ENCODE data around the gene TPRN.

Gene TPRN

GRCh38 chr9:137228506-137228967, 28.0 kb upstream of the TPRN start:
- H3K27ac ChIP-seq (ENCODE audit: low read depth, low read length) = no peak overlapping the region
- no peaks in the 10 kb centered on the region for H3K27me3 ChIP-seq (ENCODE audit: low read length)
- H3K4me2 ChIP-seq (ENCODE audit: low read depth, low read length, poor library complexity, severe bottlenecking) = no peak overlapping the region

DNA sequence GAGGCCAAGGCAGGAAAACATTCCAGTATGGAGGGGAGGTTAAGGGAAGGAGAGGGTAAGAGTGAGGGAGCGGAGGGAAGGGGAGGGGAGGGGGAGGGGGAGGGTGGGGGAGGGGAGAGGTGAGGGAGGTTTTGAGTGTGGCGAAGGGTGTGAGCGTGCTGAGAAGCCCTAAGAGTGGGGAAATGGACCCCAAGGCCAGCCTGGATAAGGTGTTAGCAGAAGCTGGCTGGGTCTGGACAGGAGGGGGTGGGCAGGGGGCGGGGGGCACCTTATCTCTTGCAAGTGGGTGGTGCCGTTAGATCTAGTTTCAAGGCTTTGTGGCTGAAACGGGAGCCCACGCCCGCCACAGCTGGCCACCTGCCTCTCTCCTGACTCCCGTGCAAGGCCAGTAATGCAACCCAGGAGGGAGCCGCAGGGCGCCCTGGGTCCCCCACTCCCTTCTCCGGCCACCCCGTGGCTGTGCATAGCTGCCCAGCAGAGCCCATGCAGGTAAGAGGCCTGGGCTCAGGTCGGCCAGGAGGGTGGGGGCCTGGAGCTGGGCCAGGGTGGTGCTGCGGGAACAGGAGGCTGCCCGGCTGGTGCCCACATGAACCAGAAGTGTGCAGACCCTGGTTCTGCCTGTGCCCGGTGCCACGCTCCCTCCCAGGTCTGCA, 27.4 kb upstream of the TPRN start:
- no peaks in the 10 kb centered on the region for H3K36me3 ChIP-seq (ENCODE audit: low read length)
- H3K9me3 ChIP-seq (ENCODE audit: insufficient read depth, low read length) = no peaks in the 10 kb centered on the region
- H3F3A ChIP-seq (ENCODE audit: insufficient read depth) = no peaks in the 10 kb centered on the region
- H3K9me2 ChIP-seq (replicated peaks; ENCODE audit: insufficient read depth, low read length) = no peaks in the 10 kb centered on the region
- H3K27ac ChIP-seq (ENCODE audit: low read depth, low read length) = no peak overlapping the region
- no peak for TF ChIP-seq EZH2phosphoT487 (conservative IDR thresholded peaks at IDR 0.05; ENCODE audit: low read length)
- TF ChIP-seq, protein P1, sequence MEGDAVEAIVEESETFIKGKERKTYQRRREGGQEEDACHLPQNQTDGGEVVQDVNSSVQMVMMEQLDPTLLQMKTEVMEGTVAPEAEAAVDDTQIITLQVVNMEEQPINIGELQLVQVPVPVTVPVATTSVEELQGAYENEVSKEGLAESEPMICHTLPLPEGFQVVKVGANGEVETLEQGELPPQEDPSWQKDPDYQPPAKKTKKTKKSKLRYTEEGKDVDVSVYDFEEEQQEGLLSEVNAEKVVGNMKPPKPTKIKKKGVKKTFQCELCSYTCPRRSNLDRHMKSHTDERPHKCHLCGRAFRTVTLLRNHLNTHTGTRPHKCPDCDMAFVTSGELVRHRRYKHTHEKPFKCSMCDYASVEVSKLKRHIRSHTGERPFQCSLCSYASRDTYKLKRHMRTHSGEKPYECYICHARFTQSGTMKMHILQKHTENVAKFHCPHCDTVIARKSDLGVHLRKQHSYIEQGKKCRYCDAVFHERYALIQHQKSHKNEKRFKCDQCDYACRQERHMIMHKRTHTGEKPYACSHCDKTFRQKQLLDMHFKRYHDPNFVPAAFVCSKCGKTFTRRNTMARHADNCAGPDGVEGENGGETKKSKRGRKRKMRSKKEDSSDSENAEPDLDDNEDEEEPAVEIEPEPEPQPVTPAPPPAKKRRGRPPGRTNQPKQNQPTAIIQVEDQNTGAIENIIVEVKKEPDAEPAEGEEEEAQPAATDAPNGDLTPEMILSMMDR (IDR thresholded peaks at IDR 0.05; ENCODE audit: insufficient read depth, low read length, poor library complexity, severe bottlenecking) = no peak
- H3K79me2 ChIP-seq (ENCODE audit: insufficient read depth, low read length) = no peaks in the 10 kb centered on the region
- H3K9ac ChIP-seq (ENCODE audit: low read length) = no peak overlapping the region
- no peaks in the 10 kb centered on the region for H3K27me3 ChIP-seq (ENCODE audit: low read length)
- no peaks in the 10 kb centered on the region for H4K20me1 ChIP-seq (ENCODE audit: low read depth, low read length)
- H2AFZ ChIP-seq (ENCODE audit: low read depth, low read length, severe bottlenecking) = no peak overlapping the region
- H3K4me3 ChIP-seq (ENCODE audit: insufficient read depth, low read length, poor library complexity, severe bottlenecking) = no peak overlapping the region
- H3K4me2 ChIP-seq (ENCODE audit: low read depth, low read length, poor library complexity, severe bottlenecking) = no peak overlapping the region

More at GRCh38 chr9:137228506-137228967, 28.0 kb upstream of the TPRN start:
- no peaks in the 10 kb centered on the region for H3K79me2 ChIP-seq (ENCODE audit: insufficient read depth, low read length)
- no peaks in the 10 kb centered on the region for H3K36me3 ChIP-seq (ENCODE audit: low read length)
- no peaks in the 10 kb centered on the region for H3K9me2 ChIP-seq (replicated peaks; ENCODE audit: insufficient read depth, low read length)
- H3K4me3 ChIP-seq (ENCODE audit: insufficient read depth, low read length, poor library complexity, severe bottlenecking) = no peak overlapping the region
- no peaks in the 10 kb centered on the region for H3K9me3 ChIP-seq (ENCODE audit: insufficient read depth, low read length)
- no peaks in the 10 kb centered on the region for H3F3A ChIP-seq (ENCODE audit: insufficient read depth)
- H4K20me1 ChIP-seq (ENCODE audit: low read depth, low read length) = no peaks in the 10 kb centered on the region
- no peak for TF ChIP-seq EZH2phosphoT487 (conservative IDR thresholded peaks at IDR 0.05; ENCODE audit: low read length)
- TF ChIP-seq, protein P1 (IDR thresholded peaks at IDR 0.05; ENCODE audit: insufficient read depth, low read length, poor library complexity, severe bottlenecking) = no peak
- no peak overlapping the region for H3K9ac ChIP-seq (ENCODE audit: low read length)
- H2AFZ ChIP-seq (ENCODE audit: low read depth, low read length, severe bottlenecking) = no peak overlapping the region

DNA sequence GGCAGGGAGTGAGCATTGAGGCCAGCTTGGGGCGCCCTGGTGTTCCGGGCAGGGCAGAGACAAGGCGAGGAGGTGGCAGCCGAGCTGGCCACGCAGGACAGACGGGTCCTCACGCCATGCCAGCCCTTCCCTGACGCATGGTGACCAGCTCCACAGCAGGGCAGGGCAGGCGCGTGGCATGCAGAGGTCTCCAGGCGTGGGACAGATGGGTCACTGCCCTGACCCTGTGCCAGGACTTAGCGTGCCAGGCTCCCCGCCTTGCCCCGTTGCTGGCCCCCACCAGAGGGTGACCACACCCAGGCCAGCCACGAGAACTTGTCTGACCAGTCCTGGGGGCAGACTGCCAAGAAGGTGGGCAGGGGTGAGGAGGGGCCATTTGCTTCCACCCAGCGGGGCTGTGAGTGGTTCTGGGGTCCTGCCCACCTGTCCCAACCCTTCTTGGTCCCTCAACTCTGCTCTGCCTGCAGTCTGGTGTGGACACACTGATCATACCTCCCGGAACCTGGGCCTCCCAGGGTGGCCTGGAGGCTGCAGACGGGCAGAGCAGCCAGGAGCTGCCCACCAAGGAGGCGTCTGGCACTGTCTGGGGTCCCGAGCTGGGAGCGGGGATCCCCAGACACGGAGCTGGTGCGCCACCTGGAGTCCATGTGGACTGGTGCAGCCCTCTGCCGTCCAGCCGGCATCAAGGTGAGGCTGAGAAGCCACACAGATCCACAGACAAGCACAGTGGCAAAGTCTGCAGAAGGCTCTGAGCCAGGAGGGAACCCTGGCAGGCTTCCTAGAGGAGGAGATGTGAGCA, 26.7 kb upstream of the TPRN start, which contains the start of gene RNF224:
Gene RNF224 (plus strand): TSS at position 449 of the 799 bp plus-strand sequence. CDS start 834 bp downstream, outside the sequence.
- no peaks in the 10 kb centered on the region for H3K36me3 ChIP-seq (ENCODE audit: low read length)
- no peaks in the 10 kb centered on the region for H3K79me2 ChIP-seq (ENCODE audit: insufficient read depth, low read length)
- no peaks in the 10 kb centered on the region for H4K20me1 ChIP-seq (ENCODE audit: low read depth, low read length)
- no peaks in the 10 kb centered on the region for H3K27me3 ChIP-seq (ENCODE audit: low read length)
- no peaks in the 10 kb centered on the region for H3F3A ChIP-seq (ENCODE audit: insufficient read depth)
- H3K4me3 ChIP-seq (ENCODE audit: insufficient read depth, low read length, poor library complexity, severe bottlenecking) = no peak within 1 kb of the TSS
- H3K9me3 ChIP-seq (ENCODE audit: insufficient read depth, low read length) = no peaks in the 10 kb centered on the region
- no peak within 1 kb of the TSS for H3K9ac ChIP-seq (ENCODE audit: low read length)
- H2AFZ ChIP-seq (ENCODE audit: low read depth, low read length, severe bottlenecking) = no peak within 1 kb of the TSS
- H3K4me2 ChIP-seq (ENCODE audit: low read depth, low read length, poor library complexity, severe bottlenecking) = no peak within 1 kb of the TSS
- TF ChIP-seq, protein P1 (IDR thresholded peaks at IDR 0.05; ENCODE audit: insufficient read depth, low read length, poor library complexity, severe bottlenecking) = peak; percentile 84
- no peak for TF ChIP-seq EZH2phosphoT487 (conservative IDR thresholded peaks at IDR 0.05; ENCODE audit: low read length)
- H3K27ac ChIP-seq (ENCODE audit: low read depth, low read length) = no peak within 1 kb of the TSS
- H3K9me2 ChIP-seq (replicated peaks; ENCODE audit: insufficient read depth, low read length) = no peaks in the 10 kb centered on the region
